Epithelial cell of proximal tubule (primary cell): ENCODE data around the gene TMEM87B. TPM values are rescaled to one million over a fixed set of nuclear protein-coding genes. Genes with fewer than 3 reads are reported as not detected.
"Not testable (repeated sequence)": the region's sequence is repeated elsewhere in the genome, so short reads cannot be mapped to it uniquely, and the experiment has no call there.

ENCODE experiments used
- DNase-seq: peaks from one replicate; pipeline ENCODE4 v3.0.0-alpha.2; 2011; ENCODE audit warnings: low read depth
- H3K4me3 ChIP-seq: 2 replicates; pipeline ENCODE4 v1.5.1; 2011; ENCODE audit warnings: low read depth, mild to moderate bottlenecking, low read length
- total RNA-seq: library from RNA; depleted of rRNA; stranded (reverse); fragments of >200 nt; gene quantifications from 2 replicates; pipeline ENCODE4 v1.2.3, GENCODE V29; 2015
- TF ChIP-seq, protein P1 (sequence below): conservative IDR thresholded peaks from 2 replicates; pipeline ENCODE4 v1.5.1; 2012; ENCODE audit warnings: low read depth, mild to moderate bottlenecking, low read length

Gene TMEM87B
- total RNA-seq, 1 donor from 2014 or later = 20.8 TPM

DNA sequence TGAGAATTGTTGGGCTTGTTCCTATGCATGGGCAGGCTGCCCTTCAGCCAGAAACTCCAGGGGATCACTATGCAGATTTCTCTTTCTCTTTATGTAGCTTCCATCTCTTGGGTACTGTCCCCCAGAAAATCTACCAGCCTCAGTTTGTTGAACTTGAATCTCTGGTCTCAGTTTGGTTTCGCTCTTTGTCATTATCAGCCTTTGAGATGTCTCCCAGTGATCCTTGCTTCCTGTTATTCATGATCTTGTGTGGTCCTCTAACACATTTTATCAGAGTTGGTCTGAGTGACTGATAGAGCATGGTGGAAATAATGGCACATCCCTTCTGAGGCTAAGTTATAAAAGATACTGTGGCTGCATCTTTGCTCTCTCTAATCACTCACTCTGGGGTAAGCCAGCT lies 7.8 kb downstream of the TMEM87B start:
- DNase-seq = no peak
- TF ChIP-seq, protein P1, sequence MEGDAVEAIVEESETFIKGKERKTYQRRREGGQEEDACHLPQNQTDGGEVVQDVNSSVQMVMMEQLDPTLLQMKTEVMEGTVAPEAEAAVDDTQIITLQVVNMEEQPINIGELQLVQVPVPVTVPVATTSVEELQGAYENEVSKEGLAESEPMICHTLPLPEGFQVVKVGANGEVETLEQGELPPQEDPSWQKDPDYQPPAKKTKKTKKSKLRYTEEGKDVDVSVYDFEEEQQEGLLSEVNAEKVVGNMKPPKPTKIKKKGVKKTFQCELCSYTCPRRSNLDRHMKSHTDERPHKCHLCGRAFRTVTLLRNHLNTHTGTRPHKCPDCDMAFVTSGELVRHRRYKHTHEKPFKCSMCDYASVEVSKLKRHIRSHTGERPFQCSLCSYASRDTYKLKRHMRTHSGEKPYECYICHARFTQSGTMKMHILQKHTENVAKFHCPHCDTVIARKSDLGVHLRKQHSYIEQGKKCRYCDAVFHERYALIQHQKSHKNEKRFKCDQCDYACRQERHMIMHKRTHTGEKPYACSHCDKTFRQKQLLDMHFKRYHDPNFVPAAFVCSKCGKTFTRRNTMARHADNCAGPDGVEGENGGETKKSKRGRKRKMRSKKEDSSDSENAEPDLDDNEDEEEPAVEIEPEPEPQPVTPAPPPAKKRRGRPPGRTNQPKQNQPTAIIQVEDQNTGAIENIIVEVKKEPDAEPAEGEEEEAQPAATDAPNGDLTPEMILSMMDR = no peak
- no peak overlapping the region for H3K4me3 ChIP-seq

DNA sequence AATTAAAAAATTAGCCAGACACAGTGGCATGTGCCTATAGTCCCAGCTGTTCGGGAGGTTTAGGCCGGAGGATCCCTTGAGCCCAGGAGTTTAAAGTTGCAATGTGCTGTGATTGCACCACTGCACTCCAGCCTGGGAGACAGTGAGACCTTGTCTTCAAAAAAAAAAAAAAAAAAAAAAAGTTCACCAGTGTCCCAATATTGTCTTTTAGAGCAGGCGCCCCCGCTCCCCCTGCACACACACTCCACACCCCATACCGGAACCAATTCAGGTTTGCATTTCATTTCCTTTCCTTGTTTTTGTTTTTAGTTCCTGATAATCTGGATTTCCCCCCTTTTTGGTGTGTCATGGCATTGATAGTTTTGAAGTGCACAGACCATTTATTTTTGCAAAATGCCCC lies 10.4 kb downstream of the TMEM87B start:
- DNase-seq = no peak
- TF ChIP-seq, protein P1 = no peak
- H3K4me3 ChIP-seq = no peak overlapping the region

DNA sequence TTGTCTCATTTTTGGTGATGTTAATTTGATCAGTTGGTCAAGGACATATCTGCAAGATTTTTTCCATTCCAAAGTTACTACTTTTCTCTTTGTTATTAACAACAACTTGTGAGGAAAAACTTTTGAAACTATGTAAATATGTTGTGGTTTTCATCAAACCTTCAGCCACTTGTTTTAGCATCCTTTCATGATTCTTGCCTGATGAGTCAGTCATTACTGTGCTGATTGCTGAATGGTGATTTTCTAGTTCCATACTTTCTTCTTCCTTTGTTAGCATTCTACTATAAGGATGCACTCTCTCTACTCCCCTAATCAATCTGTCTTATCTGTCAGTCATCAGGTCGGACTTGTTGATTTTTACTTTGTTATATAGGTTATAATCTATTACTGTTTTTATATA lies 10.9 kb downstream of the TMEM87B start:
- TF ChIP-seq, protein P1 = no peak
- H3K4me3 ChIP-seq = no peak overlapping the region
- peak; percentile 10 for DNase-seq

DNA sequence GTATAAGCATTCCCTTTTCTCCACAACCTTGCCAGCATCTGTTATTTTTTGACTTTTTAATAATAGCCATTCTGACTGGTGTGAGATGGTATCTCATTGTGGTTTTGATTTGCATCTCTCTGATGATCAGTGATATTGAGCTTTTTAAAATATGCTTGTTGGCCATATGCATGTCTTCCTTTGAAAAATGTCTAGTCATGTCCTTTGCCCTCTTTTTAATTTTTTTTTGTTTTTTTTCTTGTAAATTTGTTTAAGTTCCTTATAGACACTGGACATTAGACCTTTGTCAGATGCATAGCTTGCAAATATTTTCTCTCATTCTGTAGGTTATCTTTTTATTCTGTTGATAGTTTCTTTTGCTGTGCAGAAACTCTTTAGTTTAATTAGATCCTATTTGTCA lies 14.7 kb downstream of the TMEM87B start:
- DNase-seq = not testable (repeated sequence)

DNA sequence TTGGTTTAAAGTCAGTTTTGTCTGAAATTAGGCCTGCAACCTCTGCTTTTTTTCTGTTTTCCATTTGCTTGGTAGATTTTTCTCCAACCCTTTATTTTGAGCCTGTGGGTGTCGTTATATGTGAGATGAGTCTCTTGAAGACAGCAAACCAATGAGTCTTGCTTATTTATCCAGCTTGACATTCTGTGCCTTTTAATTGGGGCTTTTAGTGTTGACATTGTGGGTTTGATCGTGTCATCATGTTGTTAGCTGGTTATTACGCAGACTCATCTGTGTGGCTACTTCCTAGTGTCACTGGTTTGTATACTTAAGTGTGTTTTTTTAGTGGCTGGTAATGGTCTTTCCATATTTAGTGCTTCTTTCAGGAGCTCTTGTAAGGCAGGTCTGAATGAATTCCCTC lies 18.8 kb downstream of the TMEM87B start:
- DNase-seq = no peak
- no peak overlapping the region for H3K4me3 ChIP-seq
- TF ChIP-seq, protein P1 = no peak

More for the DNA sequence above, 14.7 kb downstream of the TMEM87B start:
- H3K4me3 ChIP-seq = not testable (repeated sequence)

DNA sequence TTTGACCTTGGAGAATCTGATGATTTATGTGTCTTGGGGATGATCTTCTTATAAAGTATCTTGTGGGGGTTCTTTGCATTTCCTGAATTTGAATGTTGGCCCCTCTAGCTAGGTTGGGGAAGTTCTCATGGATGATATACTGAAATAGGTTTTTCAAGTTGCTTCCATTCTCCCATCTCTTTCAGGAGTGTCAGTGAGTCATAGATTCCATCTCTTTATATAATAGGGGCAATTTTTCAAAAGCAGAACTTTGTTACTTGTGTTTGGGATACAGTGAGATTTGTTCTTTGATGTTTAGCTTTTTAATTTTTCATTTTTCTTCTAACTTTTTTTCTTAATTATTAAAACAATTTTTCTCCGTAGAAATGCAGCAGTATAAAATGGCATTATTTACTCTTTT lies 19.4 kb downstream of the TMEM87B start:
- DNase-seq = no peak
- no peak overlapping the region for H3K4me3 ChIP-seq

DNA sequence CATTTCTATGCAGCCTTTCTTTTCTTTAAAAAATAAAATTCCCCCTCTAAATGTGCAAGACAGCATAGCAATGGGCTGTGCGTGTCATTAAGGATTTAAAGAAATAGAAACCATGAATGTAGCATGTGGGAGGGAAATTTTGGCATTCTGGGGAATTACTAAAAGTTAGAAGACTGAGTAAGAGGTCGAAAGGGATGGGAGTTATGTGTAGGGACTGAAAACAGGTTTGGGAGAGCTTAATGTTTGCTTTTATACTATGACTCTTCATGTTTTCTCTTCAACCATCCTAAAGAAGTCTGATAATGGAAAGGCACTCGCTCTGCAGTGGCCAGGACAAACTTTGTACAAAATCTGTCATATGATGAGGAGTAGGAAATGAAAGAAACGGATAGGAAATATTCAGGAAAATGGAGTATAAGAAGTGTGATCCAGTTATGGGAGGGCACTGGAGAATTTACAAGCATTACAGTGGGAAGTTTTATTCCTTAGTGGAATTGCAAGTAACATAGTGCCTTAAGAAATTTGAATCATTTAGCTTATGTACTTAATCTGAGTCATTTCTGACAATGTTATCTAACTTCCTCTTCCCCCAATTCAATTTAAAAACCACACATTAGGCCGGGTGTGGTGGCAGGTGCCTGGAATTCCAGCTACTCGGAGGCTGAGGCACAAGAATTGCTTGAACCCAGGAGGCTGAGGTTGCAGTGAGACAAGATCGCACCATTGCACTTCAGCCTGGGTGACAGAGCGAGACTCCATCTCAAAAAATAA lies 20.6 kb downstream of the TMEM87B start:
- H3K4me3 ChIP-seq = no peak overlapping the region
- DNase-seq = no peak
- TF ChIP-seq, protein P1 = no peak

More for the DNA sequence above, 19.4 kb downstream of the TMEM87B start:
- TF ChIP-seq, protein P1 = no peak
